GM23338 (cell line): ENCODE results near the gene TFF2. TPM values are rescaled to one million over a fixed set of nuclear protein-coding genes. Genes with fewer than 3 reads are reported as not detected.

Source experiments
- ATAC-seq: fragments of 200-7000 bp; cut with Tn5 transposase; 3 replicates; pipeline ENCODE4 v1.9.1; 2020
- DNase-seq: peaks from one replicate; pipeline ENCODE4 v3.0.0-alpha.2; 2015; ENCODE audit warnings: low spot score
- H2AFZ ChIP-seq: fragments of 200-600 bp; sonication (generic); 2 replicates; pipeline ENCODE4 v1.8.0; 2016; ENCODE audit warnings: antibody characterized with exemption, mild to moderate bottlenecking, moderate library complexity
- H3F3A ChIP-seq: fragments of 200-600 bp; sonication (generic); replicated peaks from 2 replicates; pipeline ENCODE4 v1.8.0; 2017; ENCODE audit warnings: antibody characterized with exemption, mixed run types, low read depth
- H3K27ac ChIP-seq: fragments of 200-600 bp; sonication (generic); 2 replicates; pipeline ENCODE4 v1.6.1; 2016; ENCODE audit warnings: low read depth
- H3K27me3 ChIP-seq: fragments of 200-600 bp; sonication (generic); 2 replicates; pipeline ENCODE4 v1.8.0; 2016; ENCODE audit warnings: mild to moderate bottlenecking, mixed run types, moderate library complexity; ENCODE audit not compliant: insufficient read depth
- H3K36me3 ChIP-seq: fragments of 200-600 bp; sonication (generic); 2 replicates; pipeline ENCODE4 v1.8.0; 2016; ENCODE audit warnings: mild to moderate bottlenecking; ENCODE audit not compliant: insufficient read depth
- H3K4me1 ChIP-seq: fragments of 200-600 bp; sonication (generic); 2 replicates; pipeline ENCODE4 v1.8.0; 2016; ENCODE audit warnings: mild to moderate bottlenecking, moderate library complexity; ENCODE audit not compliant: insufficient read depth
- H3K4me2 ChIP-seq: fragments of 200-600 bp; sonication (generic); 2 replicates; pipeline ENCODE4 v1.7.1; 2017; ENCODE audit warnings: mixed run types
- H3K4me3 ChIP-seq: fragments of 200-600 bp; sonication (generic); 2 replicates; pipeline ENCODE4 v1.6.1; 2016; ENCODE audit warnings: mixed run types
- H3K79me2 ChIP-seq: fragments of 200-600 bp; sonication (generic); replicated peaks from 2 replicates; pipeline ENCODE4 v1.8.0; 2017; ENCODE audit warnings: mild to moderate bottlenecking; ENCODE audit not compliant: insufficient read depth
- H3K9me2 ChIP-seq: fragments of 200-600 bp; sonication (generic); 2 replicates; pipeline ENCODE4 v1.8.0; 2017; ENCODE audit not compliant: insufficient read depth
- H4K20me1 ChIP-seq: fragments of 200-600 bp; sonication (generic); replicated peaks from 2 replicates; pipeline ENCODE4 v1.8.0; 2017; ENCODE audit warnings: mild to moderate bottlenecking; ENCODE audit not compliant: insufficient read depth
- H3K27ac Mint-ChIP-seq: 2 replicates; pipeline ENCODE4 v1.8.0; 2020; ENCODE audit warnings: inconsistent platforms, mild to moderate bottlenecking, moderate library complexity, mixed read lengths
- H3K27me3 Mint-ChIP-seq: 3 replicates; pipeline ENCODE4 v1.8.0; 2022; ENCODE audit warnings: low read depth, mild to moderate bottlenecking, moderate library complexity, mixed read lengths, inconsistent platforms; ENCODE audit not compliant: insufficient read depth, poor library complexity
- H3K36me3 Mint-ChIP-seq: 3 replicates; pipeline ENCODE4 v1.8.0; 2021; ENCODE audit warnings: low read depth, mild to moderate bottlenecking, inconsistent platforms, moderate library complexity, mixed read lengths
- H3K4me1 Mint-ChIP-seq: 3 replicates; pipeline ENCODE4 v1.8.0; 2020; ENCODE audit warnings: mild to moderate bottlenecking, inconsistent platforms, mixed read lengths
- H3K4me3 Mint-ChIP-seq: 3 replicates; pipeline ENCODE4 v1.8.0; 2021; ENCODE audit warnings: moderate library complexity, mild to moderate bottlenecking, inconsistent platforms, mixed read lengths
- H3K9me3 Mint-ChIP-seq: 3 replicates; pipeline ENCODE4 v1.8.0; 2020; ENCODE audit warnings: moderate library complexity, mild to moderate bottlenecking, inconsistent platforms, mixed read lengths
- CREB1 ChIP-seq: fragments of 250-450 bp; sonication (Bioruptor Pico); IDR thresholded peaks from 2 replicates; pipeline ENCODE4 v1.5.0; 2020; ENCODE audit warnings: low read depth, mild to moderate bottlenecking, moderate library complexity
- EZH2phosphoT487 ChIP-seq: fragments of 200-600 bp; sonication (generic); IDR thresholded peaks from one replicate; pipeline ENCODE4 v1.8.1; 2018; ENCODE audit warnings: antibody characterized with exemption; ENCODE audit not compliant: unreplicated experiment
- JUNB ChIP-seq: IDR thresholded peaks from one replicate; pipeline ENCODE4 v1.6.1; 2016; ENCODE audit warnings: antibody characterized with exemption; ENCODE audit not compliant: unreplicated experiment
- NANOG ChIP-seq: IDR thresholded peaks from 2 replicates; pipeline ENCODE4 v1.6.1; 2016; ENCODE audit warnings: antibody characterized with exemption, borderline replicate concordance
- POLR2AphosphoS5 ChIP-seq: IDR thresholded peaks from 2 replicates; pipeline ENCODE4 v1.6.1; 2016; ENCODE audit warnings: antibody characterized with exemption, low read depth
- STAT1 ChIP-seq: IDR thresholded peaks from one replicate; pipeline ENCODE4 v1.6.1; 2016; ENCODE audit warnings: antibody characterized with exemption; ENCODE audit not compliant: unreplicated experiment
- ZNF114 ChIP-seq: fragments of 250-450 bp; sonication (Bioruptor Pico); IDR thresholded peaks from 2 replicates; pipeline ENCODE4 v1.5.0; 2020; ENCODE audit warnings: mild to moderate bottlenecking, moderate library complexity
- ZNF331 ChIP-seq: fragments of 250-450 bp; sonication (Bioruptor Pico); IDR thresholded peaks from 2 replicates; pipeline ENCODE4 v1.5.0; 2020; ENCODE audit warnings: low read depth, mild to moderate bottlenecking, moderate library complexity
- polyA plus RNA-seq: library from polyadenylated mRNA; unstranded; fragments of >200 nt; fragmentation: Nextera tagmentation; extraction: Ambion mirVana; gene quantifications from 2 replicates; pipeline ENCODE4 v1.2.1, GENCODE V29; 2016
- total RNA-seq: library from RNA; depleted of rRNA; stranded (reverse); fragments of >200 nt; shearing (Covaris generic); gene quantifications from 2 replicates; pipeline ENCODE4 v1.2.3, GENCODE V29; 2014
- TF ChIP-seq, protein P1 (sequence below): IDR thresholded peaks from 2 replicates; pipeline ENCODE4 v1.6.1; 2016; ENCODE audit warnings: antibody characterized with exemption
- TF ChIP-seq, protein P2 (sequence below), 2 experiments: fragments of 200-600 bp in 1 of 2; sonication (generic) in 1 of 2; conservative IDR thresholded peaks; 2 replicates each; pipeline versions ENCODE4 v1.5.1 to v1.6.1; 2016 to 2017; ENCODE audit warnings: antibody characterized with exemption in 2 of 2, low read depth in 2 of 2, mild to moderate bottlenecking in 2 of 2, moderate library complexity in 1 of 2

The TFF2 gene
- total and polyA plus RNA-seq, 2 experiments from 2014 or later: not detected

DNA sequence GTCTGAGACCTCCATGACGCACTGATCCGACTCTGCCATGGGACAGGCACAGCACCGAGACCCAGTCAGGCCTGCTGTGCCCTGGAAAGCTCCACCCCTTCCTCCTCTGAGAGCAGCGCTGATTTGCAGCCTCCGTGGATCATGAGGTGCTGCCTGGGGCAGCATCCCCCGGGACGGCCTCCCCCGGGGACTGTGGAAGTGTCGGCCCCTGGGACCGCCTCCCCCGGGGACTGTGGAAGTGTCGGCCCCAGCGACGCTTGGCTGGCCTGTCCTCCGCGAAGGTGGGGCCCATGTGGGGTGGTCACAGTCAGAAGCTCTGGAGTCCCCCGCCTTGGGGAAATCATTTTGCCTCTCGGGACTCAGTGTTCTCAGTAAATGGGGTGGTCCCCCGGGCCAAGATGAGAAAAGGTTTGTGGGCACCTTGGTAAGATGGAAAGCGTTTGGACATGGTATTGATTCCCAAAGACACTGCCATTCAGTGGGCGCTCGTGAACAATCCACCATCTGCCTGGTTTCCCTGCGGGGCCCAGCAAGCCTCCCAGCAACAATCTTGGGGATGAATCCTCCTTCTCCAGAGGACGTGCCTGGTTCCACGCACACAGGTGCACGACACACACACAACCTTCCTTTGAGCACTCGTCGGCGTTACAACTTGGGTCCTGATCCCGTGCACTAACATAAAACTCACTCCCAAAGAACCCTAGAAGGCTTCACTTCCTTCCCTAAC is 3.0 kb downstream of the TFF2 start:
- Mint-ChIP-seq H3K27ac (no peak overlapping the region), H3K27me3 (peaks cover 11% of the 10 kb centered on the region), H3K4me3 (no peak overlapping the region), H3K36me3 (no peaks in the 10 kb centered on the region), H3K9me3 (no peaks in the 10 kb centered on the region), H3K4me1 (no peaks in the 10 kb centered on the region)
- no peak overlapping the region for H3K27ac ChIP-seq
- H3K9me2 ChIP-seq: 0 out of 2 replicates have a peak, but pooled peaks cover 2% of the 10 kb centered on the region
- H3F3A ChIP-seq: no peaks in the 10 kb centered on the region
- DNase-seq: no peak
- TF ChIP-seq STAT1: no peak
- no peak for TF ChIP-seq ZNF331 (CRISPR knock-in tag)
- no peaks in the 10 kb centered on the region for H3K4me1 ChIP-seq
- no peaks in the 10 kb centered on the region for H3K27me3 ChIP-seq
- no peak for ATAC-seq
- H3K79me2 ChIP-seq: no peaks in the 10 kb centered on the region
- H3K4me3 ChIP-seq: no peak overlapping the region
- H3K4me2 ChIP-seq: no peak overlapping the region
- 0 out of 2 replicates have a peak overlapping the region, but pooled peaks have one; percentile 32 for H2AFZ ChIP-seq
- H4K20me1 ChIP-seq: no peaks in the 10 kb centered on the region
- H3K36me3 ChIP-seq: no peaks in the 10 kb centered on the region

DNA sequence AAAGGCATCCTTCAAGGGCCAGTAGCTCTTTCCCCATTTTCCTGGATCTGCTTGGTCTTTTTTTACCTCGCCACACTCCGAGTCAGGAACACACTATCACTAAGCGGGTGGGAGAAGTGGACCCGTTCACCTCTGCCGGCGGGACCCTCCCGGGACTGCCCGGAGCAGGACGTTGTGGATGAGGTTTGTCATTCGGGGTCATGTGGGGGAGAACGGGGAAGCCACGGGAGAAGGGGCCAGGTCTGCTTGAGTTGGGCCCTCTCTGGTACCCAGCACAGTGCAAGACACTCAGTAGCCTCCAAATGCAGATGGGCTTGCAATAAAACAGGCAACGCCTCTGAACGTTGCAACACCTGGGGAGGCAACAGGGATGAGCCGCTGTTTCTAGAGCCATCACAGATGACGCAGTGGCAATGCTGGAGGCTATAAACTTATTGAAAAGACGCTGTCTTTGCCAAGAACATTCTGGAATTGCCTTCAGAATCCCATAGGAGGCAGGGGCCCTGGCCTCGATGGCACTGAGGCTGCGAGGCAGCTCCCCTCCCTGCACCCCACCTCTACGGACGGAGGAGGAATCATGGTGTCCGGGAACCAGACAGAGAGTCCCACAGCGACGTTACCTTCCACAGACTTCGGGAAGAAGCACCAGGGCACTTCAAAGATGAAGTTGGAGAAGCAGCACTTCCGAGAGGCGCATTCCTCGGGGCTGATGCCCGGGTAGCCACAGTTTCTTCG is 3.8 kb downstream of the TFF2 start:
- Histone ChIP-seq H4K20me1 (no peaks in the 10 kb centered on the region), H3K27me3 (no peaks in the 10 kb centered on the region), H3K4me3 (no peak overlapping the region), H3K9me2 (no peaks in the 10 kb centered on the region), H3F3A (no peaks in the 10 kb centered on the region), H3K4me1 (no peaks in the 10 kb centered on the region), H3K36me3 (no peaks in the 10 kb centered on the region), H3K79me2 (no peaks in the 10 kb centered on the region), H2AFZ (peak overlapping the region; percentile 32; the same call in 1 of the 2 replicates), H3K27ac (no peak overlapping the region), H3K4me2 (no peak overlapping the region)
- TF ChIP-seq ZNF114 (CRISPR knock-in tag) (no peak), CREB1 (CRISPR knock-in tag) (no peak)
- TF ChIP-seq, protein P1, sequence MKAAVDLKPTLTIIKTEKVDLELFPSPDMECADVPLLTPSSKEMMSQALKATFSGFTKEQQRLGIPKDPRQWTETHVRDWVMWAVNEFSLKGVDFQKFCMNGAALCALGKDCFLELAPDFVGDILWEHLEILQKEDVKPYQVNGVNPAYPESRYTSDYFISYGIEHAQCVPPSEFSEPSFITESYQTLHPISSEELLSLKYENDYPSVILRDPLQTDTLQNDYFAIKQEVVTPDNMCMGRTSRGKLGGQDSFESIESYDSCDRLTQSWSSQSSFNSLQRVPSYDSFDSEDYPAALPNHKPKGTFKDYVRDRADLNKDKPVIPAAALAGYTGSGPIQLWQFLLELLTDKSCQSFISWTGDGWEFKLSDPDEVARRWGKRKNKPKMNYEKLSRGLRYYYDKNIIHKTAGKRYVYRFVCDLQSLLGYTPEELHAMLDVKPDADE: no peak
- Mint-ChIP-seq H3K36me3 (no peaks in the 10 kb centered on the region), H3K27me3 (peaks cover 9% of the 10 kb centered on the region), H3K9me3 (no peaks in the 10 kb centered on the region), H3K4me1 (no peaks in the 10 kb centered on the region; the same call in 2 of the 3 replicates), H3K4me3 (no peak overlapping the region), H3K27ac (no peak overlapping the region)
- DNase-seq (no peak), ATAC-seq (no peak)

DNA sequence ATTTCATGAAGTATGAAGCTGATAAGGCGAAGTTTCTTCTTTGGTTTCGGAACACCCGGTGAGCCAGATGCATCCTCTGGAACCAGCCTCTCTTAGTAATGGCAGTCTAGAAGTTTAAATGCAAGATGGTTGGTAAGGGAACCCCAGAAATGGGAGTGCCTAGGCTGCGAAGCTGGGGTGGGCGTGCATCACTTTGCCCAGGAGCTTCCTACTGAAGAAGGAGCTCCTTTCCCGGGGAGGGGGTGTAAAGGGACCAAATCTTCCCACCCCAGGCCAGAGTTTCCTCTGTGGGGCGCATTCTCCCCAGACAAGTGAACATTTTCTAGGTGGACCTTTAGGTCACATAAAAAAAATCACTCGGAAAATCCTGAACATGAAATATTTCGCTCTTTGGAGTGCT is 4.4 kb downstream of the TFF2 start:
- Histone ChIP-seq H3K36me3 (no peaks in the 10 kb centered on the region), H3F3A (no peaks in the 10 kb centered on the region), H2AFZ (0 out of 2 replicates have a peak overlapping the region, but pooled peaks have one; percentile 23), H3K27ac (no peak overlapping the region), H3K4me1 (no peaks in the 10 kb centered on the region), H4K20me1 (no peaks in the 10 kb centered on the region), H3K79me2 (no peaks in the 10 kb centered on the region), H3K4me3 (no peak overlapping the region), H3K9me2 (no peaks in the 10 kb centered on the region), H3K4me2 (no peak overlapping the region), H3K27me3 (no peaks in the 10 kb centered on the region)
- H3K4me1 Mint-ChIP-seq: no peaks in the 10 kb centered on the region; the same call in 2 of the 3 replicates
- no peak overlapping the region for H3K4me3 Mint-ChIP-seq
- no peak overlapping the region for H3K27ac Mint-ChIP-seq
- TF ChIP-seq, protein P2, sequence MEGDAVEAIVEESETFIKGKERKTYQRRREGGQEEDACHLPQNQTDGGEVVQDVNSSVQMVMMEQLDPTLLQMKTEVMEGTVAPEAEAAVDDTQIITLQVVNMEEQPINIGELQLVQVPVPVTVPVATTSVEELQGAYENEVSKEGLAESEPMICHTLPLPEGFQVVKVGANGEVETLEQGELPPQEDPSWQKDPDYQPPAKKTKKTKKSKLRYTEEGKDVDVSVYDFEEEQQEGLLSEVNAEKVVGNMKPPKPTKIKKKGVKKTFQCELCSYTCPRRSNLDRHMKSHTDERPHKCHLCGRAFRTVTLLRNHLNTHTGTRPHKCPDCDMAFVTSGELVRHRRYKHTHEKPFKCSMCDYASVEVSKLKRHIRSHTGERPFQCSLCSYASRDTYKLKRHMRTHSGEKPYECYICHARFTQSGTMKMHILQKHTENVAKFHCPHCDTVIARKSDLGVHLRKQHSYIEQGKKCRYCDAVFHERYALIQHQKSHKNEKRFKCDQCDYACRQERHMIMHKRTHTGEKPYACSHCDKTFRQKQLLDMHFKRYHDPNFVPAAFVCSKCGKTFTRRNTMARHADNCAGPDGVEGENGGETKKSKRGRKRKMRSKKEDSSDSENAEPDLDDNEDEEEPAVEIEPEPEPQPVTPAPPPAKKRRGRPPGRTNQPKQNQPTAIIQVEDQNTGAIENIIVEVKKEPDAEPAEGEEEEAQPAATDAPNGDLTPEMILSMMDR (conservative IDR thresholded peaks at IDR 0.05; ENCODE audit: low read depth in 2 of 2): no peak
- TF ChIP-seq POLR2AphosphoS5: no peak
- no peak for TF ChIP-seq EZH2phosphoT487
- no peak for TF ChIP-seq ZNF331 (CRISPR knock-in tag)
- no peak for TF ChIP-seq STAT1
- TF ChIP-seq JUNB: no peak
- TF ChIP-seq, protein P1: no peak
- no peak for TF ChIP-seq NANOG
- no peaks in the 10 kb centered on the region for H3K9me3 Mint-ChIP-seq
- peaks cover 8% of the 10 kb centered on the region for H3K27me3 Mint-ChIP-seq
- DNase-seq (no peak), ATAC-seq (no peak)
- H3K36me3 Mint-ChIP-seq: no peaks in the 10 kb centered on the region
